CD4-positive, alpha-beta T cell treated with Interleukin-1 beta for 1 hour (primary cell): ENCODE data around the gene TAS2R16.

Source experiments
- DNase-seq, 2 donors: peaks; one replicate each; pipeline ENCODE4 v3.0.0-alpha.2; 2020 to 2022

The TAS2R16 gene

GRCh38 chr7:122995600-122995999 lies at the start of gene TAS2R16:
TAS2R16 (minus strand) TSS chr7:122995700; CDS start chr7:122995634, 66 bp downstream.
- no peak for DNase-seq

- DNase-seq = no peak
Observed at GRCh38 chr7:123043642-123044041, 48.1 kb upstream of the TAS2R16 start.

- no peak for DNase-seq
Observed at GRCh38 chr7:123041101-123041500, 45.6 kb upstream of the TAS2R16 start.

GRCh38 chr7:123039269-123039668 lies 43.8 kb upstream of the TAS2R16 start:
- no peak for DNase-seq

GRCh38 chr7:123034106-123034505 lies 38.6 kb upstream of the TAS2R16 start:
- no peak for DNase-seq

- no peak for DNase-seq
Observed at GRCh38 chr7:123030631-123031030, 35.1 kb upstream of the TAS2R16 start.

- no peak for DNase-seq
Observed at GRCh38 chr7:123028339-123028738, 32.8 kb upstream of the TAS2R16 start.

- DNase-seq = no peak
Observed at GRCh38 chr7:123026251-123026650, 30.8 kb upstream of the TAS2R16 start.

- DNase-seq = no peak
Observed at GRCh38 chr7:123024989-123025758, 29.7 kb upstream of the TAS2R16 start.

- no peak for DNase-seq
Observed at GRCh38 chr7:123023126-123023525, 27.6 kb upstream of the TAS2R16 start.

- DNase-seq = no peak
Observed at GRCh38 chr7:123022576-123022975, 27.1 kb upstream of the TAS2R16 start.

GRCh38 chr7:123012435-123012834 lies 16.9 kb upstream of the TAS2R16 start:
- no peak for DNase-seq

GRCh38 chr7:123011766-123012369 lies 16.4 kb upstream of the TAS2R16 start:
- DNase-seq = no peak

GRCh38 chr7:123004931-123005330 lies 9.4 kb upstream of the TAS2R16 start:
- no peak for DNase-seq

- no peak for DNase-seq
Observed at GRCh38 chr7:123003539-123004126, 8.1 kb upstream of the TAS2R16 start.

- DNase-seq = no peak
Observed at GRCh38 chr7:122989577-122989976, 5.9 kb downstream of the TAS2R16 start.

GRCh38 chr7:122989041-122989440 lies 6.5 kb downstream of the TAS2R16 start:
- DNase-seq = no peak

GRCh38 chr7:122988333-122988732 lies 7.2 kb downstream of the TAS2R16 start:
- DNase-seq = no peak

- no peak for DNase-seq
Observed at GRCh38 chr7:122987463-122987862, 8.0 kb downstream of the TAS2R16 start.

- DNase-seq = no peak
Observed at GRCh38 chr7:122984021-122984420, 11.5 kb downstream of the TAS2R16 start.

GRCh38 chr7:122983261-122983660 lies 12.2 kb downstream of the TAS2R16 start:
- DNase-seq = no peak

- DNase-seq = no peak
Observed at GRCh38 chr7:122975341-122975740, 20.2 kb downstream of the TAS2R16 start.

GRCh38 chr7:122974229-122974628 lies 21.3 kb downstream of the TAS2R16 start:
- DNase-seq = no peak

GRCh38 chr7:122972056-122972455 lies 23.4 kb downstream of the TAS2R16 start:
- DNase-seq = no peak
